WTC11 (cell line): ENCODE results near the gene MBD3L3. TPM values are rescaled to one million over a fixed set of nuclear protein-coding genes. Genes with fewer than 3 reads are reported as not detected.

Experiments used
- ATAC-seq: fragments of 200-7000 bp; cut with Tn5 transposase; 2 replicates; pipeline ENCODE4 v1.10.0; 2021; ENCODE audit warnings: mild to moderate bottlenecking, moderate library complexity
- CTCF ChIA-PET: fragments of 300-600 bp; sonication (Branson Sonifier 250); formaldehyde crosslinking; loops from one replicate; lab custom pipeline; 2021; ENCODE audit warnings: antibody characterized with exemption; lab: Charles Lee
- POLR2A ChIA-PET: fragments of 350-600 bp; sonication (Branson Sonifier 250); formaldehyde crosslinking; loops from one replicate; lab custom pipeline; 2021; ENCODE audit warnings: antibody characterized with exemption; lab: Charles Lee
- DNase-seq: peaks from one replicate; pipeline ENCODE4 v3.0.0; 2021; ENCODE audit warnings: low spot score
- H3K27ac Mint-ChIP-seq: 2 replicates; pipeline ENCODE4 v1.8.0; 2021; ENCODE audit warnings: mixed read lengths
- H3K27me3 Mint-ChIP-seq: 2 replicates; pipeline ENCODE4 v1.8.0; 2021; ENCODE audit warnings: low read depth, mild to moderate bottlenecking, moderate library complexity, mixed read lengths
- H3K36me3 Mint-ChIP-seq: 2 replicates; pipeline ENCODE4 v1.8.0; 2021; ENCODE audit warnings: mixed read lengths
- H3K4me1 Mint-ChIP-seq: 2 replicates; pipeline ENCODE4 v1.8.0; 2022; ENCODE audit warnings: mixed read lengths
- H3K4me3 Mint-ChIP-seq: 2 replicates; pipeline ENCODE4 v1.8.0; 2021; ENCODE audit warnings: mild to moderate bottlenecking, moderate library complexity, mixed read lengths
- H3K9me3 Mint-ChIP-seq: 2 replicates; pipeline ENCODE4 v1.8.0; 2021; ENCODE audit warnings: mixed read lengths
- AFF4 ChIP-seq: sonication (generic); formaldehyde crosslinking; IDR thresholded peaks from 2 replicates; pipeline ENCODE4 v1.8.1; 2023; ENCODE audit warnings: mild to moderate bottlenecking, missing genetic modification reagents, borderline replicate concordance
- ATF2 ChIP-seq: sonication (generic); formaldehyde crosslinking; IDR thresholded peaks from 2 replicates; pipeline ENCODE4 v1.8.1; 2022; ENCODE audit warnings: low read depth, missing genetic modification reagents, borderline replicate concordance
- CREB1 ChIP-seq: sonication (generic); formaldehyde crosslinking; IDR thresholded peaks from 2 replicates; pipeline ENCODE4 v1.8.0; 2023; ENCODE audit warnings: mild to moderate bottlenecking, missing genetic modification reagents
- E2F4 ChIP-seq: sonication (generic); formaldehyde crosslinking; IDR thresholded peaks from 2 replicates; pipeline ENCODE4 v1.8.1; 2022; ENCODE audit warnings: low read depth, mild to moderate bottlenecking, moderate library complexity, missing genetic modification reagents, borderline replicate concordance
- FOXJ3 ChIP-seq: sonication (generic); formaldehyde crosslinking; IDR thresholded peaks from 2 replicates; pipeline ENCODE4 v1.9.0; 2021; ENCODE audit warnings: missing genetic modification reagents, mild to moderate bottlenecking, borderline replicate concordance
- FOXK1 ChIP-seq: sonication (generic); formaldehyde crosslinking; IDR thresholded peaks from 2 replicates; pipeline ENCODE4 v1.8.0; 2022; ENCODE audit warnings: mild to moderate bottlenecking, moderate library complexity, missing genetic modification reagents
- NR2C2 ChIP-seq: sonication (generic); formaldehyde crosslinking; IDR thresholded peaks from 2 replicates; pipeline ENCODE4 v1.8.0; 2022; ENCODE audit warnings: mild to moderate bottlenecking, missing genetic modification reagents
- NR3C1 ChIP-seq: sonication (generic); formaldehyde crosslinking; conservative IDR thresholded peaks from 2 replicates; pipeline ENCODE4 v1.8.1; 2023; ENCODE audit warnings: low read depth, mild to moderate bottlenecking, missing genetic modification reagents
- RELA ChIP-seq: sonication (generic); formaldehyde crosslinking; IDR thresholded peaks from 2 replicates; pipeline ENCODE4 v1.8.1; 2022; ENCODE audit warnings: missing genetic modification reagents, mild to moderate bottlenecking, borderline replicate concordance
- STAT6 ChIP-seq: sonication (generic); formaldehyde crosslinking; conservative IDR thresholded peaks from 2 replicates; pipeline ENCODE4 v1.8.1; 2023; ENCODE audit warnings: mild to moderate bottlenecking, low read depth, missing genetic modification reagents, moderate library complexity
- TP53 ChIP-seq: sonication (generic); formaldehyde crosslinking; IDR thresholded peaks from 2 replicates; pipeline ENCODE4 v1.8.1; 2023; ENCODE audit warnings: mild to moderate bottlenecking, missing genetic modification reagents
- ZNF232 ChIP-seq: sonication (generic); formaldehyde crosslinking; IDR thresholded peaks from 2 replicates; pipeline ENCODE4 v1.8.0; 2022; ENCODE audit warnings: mild to moderate bottlenecking, missing genetic modification reagents
- ZNF317 ChIP-seq: sonication (generic); formaldehyde crosslinking; IDR thresholded peaks from 2 replicates; pipeline ENCODE4 v1.8.1; 2023; ENCODE audit warnings: low read depth, mild to moderate bottlenecking, moderate library complexity, missing genetic modification reagents, borderline replicate concordance
- ZNF396 ChIP-seq: fragments of 250-450 bp; sonication (Bioruptor Pico); IDR thresholded peaks from 2 replicates; pipeline ENCODE4 v1.8.0; 2021; ENCODE audit warnings: mild to moderate bottlenecking, moderate library complexity, borderline replicate concordance
- ZNF512 ChIP-seq: sonication (generic); formaldehyde crosslinking; IDR thresholded peaks from 2 replicates; pipeline ENCODE4 v1.8.1; 2022; ENCODE audit warnings: missing genetic modification reagents, borderline replicate concordance
- ZNF671 ChIP-seq: fragments of 250-450 bp; sonication (Bioruptor Pico); IDR thresholded peaks from 2 replicates; pipeline ENCODE4 v1.8.0; 2021; ENCODE audit warnings: mild to moderate bottlenecking
- total RNA-seq: library from RNA; stranded (reverse); gene quantifications from 3 replicates; pipeline ENCODE4 v1.2.3, GENCODE V29; 2021
- TF ChIP-seq, protein P1 (sequence below): fragments of 250-450 bp; sonication (Bioruptor Pico); IDR thresholded peaks from 2 replicates; pipeline ENCODE4 v1.9.0; 2021; ENCODE audit warnings: mild to moderate bottlenecking
- TF ChIP-seq, protein P2 (sequence below): sonication (generic); formaldehyde crosslinking; IDR thresholded peaks from 2 replicates; pipeline ENCODE4 v1.8.0; 2022; ENCODE audit warnings: mild to moderate bottlenecking, missing genetic modification reagents
- TF ChIP-seq, protein P3 (sequence below): sonication (generic); formaldehyde crosslinking; IDR thresholded peaks from 2 replicates; pipeline ENCODE4 v1.8.0; 2022; ENCODE audit warnings: missing genetic modification reagents

Gene MBD3L3
- total RNA-seq, 1 experiment from 2014 or later, result not detected

- CTCF ChIA-PET, result interaction anchor here (1.2 kb wide), 1 partner anchor 89 kb away, joined by 3 read pairs; no protein-coding TSS in a partner anchor
- peaks cover 56% of the 10 kb centered on the region for H3K36me3 Mint-ChIP-seq
Observed at GRCh38 chr19:7013678-7014077, 44.8 kb downstream of the MBD3L3 start.

More at GRCh38 chr19:7013678-7014077, 44.8 kb downstream of the MBD3L3 start:
- Mint-ChIP-seq H3K9me3 (peaks cover 64% of the 10 kb centered on the region), H3K27me3 (peaks cover 12% of the 10 kb centered on the region), H3K4me3 (no peak overlapping the region), H3K27ac (no peak overlapping the region), H3K4me1 (no peaks in the 10 kb centered on the region)
- ATAC-seq, result no peak
- DNase-seq, result no peak
- TF ChIP-seq, protein P1, sequence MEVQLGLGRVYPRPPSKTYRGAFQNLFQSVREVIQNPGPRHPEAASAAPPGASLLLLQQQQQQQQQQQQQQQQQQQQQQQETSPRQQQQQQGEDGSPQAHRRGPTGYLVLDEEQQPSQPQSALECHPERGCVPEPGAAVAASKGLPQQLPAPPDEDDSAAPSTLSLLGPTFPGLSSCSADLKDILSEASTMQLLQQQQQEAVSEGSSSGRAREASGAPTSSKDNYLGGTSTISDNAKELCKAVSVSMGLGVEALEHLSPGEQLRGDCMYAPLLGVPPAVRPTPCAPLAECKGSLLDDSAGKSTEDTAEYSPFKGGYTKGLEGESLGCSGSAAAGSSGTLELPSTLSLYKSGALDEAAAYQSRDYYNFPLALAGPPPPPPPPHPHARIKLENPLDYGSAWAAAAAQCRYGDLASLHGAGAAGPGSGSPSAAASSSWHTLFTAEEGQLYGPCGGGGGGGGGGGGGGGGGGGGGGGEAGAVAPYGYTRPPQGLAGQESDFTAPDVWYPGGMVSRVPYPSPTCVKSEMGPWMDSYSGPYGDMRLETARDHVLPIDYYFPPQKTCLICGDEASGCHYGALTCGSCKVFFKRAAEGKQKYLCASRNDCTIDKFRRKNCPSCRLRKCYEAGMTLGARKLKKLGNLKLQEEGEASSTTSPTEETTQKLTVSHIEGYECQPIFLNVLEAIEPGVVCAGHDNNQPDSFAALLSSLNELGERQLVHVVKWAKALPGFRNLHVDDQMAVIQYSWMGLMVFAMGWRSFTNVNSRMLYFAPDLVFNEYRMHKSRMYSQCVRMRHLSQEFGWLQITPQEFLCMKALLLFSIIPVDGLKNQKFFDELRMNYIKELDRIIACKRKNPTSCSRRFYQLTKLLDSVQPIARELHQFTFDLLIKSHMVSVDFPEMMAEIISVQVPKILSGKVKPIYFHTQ (CRISPR knock-in tag), result no peak
- TF ChIP-seq FOXJ3 (no peak), CREB1 (CRISPR knock-in tag) (no peak), AFF4 (CRISPR knock-in tag) (no peak), RELA (CRISPR knock-in tag) (no peak), TP53 (no peak), STAT6 (no peak), NR3C1 (CRISPR knock-in tag) (no peak), FOXK1 (CRISPR knock-in tag) (no peak), ZNF232 (CRISPR knock-in tag) (no peak), ZNF317 (no peak), NR2C2 (no peak), ZNF396 (CRISPR knock-in tag) (no peak), ZNF671 (CRISPR knock-in tag) (no peak), ATF2 (CRISPR knock-in tag) (no peak), ZNF512 (CRISPR knock-in tag) (no peak), E2F4 (CRISPR knock-in tag) (no peak)
- TF ChIP-seq, protein P2, sequence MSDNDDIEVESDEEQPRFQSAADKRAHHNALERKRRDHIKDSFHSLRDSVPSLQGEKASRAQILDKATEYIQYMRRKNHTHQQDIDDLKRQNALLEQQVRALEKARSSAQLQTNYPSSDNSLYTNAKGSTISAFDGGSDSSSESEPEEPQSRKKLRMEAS (CRISPR knock-in tag), result no peak
- TF ChIP-seq, protein P3, sequence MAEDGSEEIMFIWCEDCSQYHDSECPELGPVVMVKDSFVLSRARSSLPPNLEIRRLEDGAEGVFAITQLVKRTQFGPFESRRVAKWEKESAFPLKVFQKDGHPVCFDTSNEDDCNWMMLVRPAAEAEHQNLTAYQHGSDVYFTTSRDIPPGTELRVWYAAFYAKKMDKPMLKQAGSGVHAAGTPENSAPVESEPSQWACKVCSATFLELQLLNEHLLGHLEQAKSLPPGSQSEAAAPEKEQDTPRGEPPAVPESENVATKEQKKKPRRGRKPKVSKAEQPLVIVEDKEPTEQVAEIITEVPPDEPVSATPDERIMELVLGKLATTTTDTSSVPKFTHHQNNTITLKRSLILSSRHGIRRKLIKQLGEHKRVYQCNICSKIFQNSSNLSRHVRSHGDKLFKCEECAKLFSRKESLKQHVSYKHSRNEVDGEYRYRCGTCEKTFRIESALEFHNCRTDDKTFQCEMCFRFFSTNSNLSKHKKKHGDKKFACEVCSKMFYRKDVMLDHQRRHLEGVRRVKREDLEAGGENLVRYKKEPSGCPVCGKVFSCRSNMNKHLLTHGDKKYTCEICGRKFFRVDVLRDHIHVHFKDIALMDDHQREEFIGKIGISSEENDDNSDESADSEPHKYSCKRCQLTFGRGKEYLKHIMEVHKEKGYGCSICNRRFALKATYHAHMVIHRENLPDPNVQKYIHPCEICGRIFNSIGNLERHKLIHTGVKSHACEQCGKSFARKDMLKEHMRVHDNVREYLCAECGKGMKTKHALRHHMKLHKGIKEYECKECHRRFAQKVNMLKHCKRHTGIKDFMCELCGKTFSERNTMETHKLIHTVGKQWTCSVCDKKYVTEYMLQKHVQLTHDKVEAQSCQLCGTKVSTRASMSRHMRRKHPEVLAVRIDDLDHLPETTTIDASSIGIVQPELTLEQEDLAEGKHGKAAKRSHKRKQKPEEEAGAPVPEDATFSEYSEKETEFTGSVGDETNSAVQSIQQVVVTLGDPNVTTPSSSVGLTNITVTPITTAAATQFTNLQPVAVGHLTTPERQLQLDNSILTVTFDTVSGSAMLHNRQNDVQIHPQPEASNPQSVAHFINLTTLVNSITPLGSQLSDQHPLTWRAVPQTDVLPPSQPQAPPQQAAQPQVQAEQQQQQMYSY (CRISPR knock-in tag), result no peak
- POLR2A ChIA-PET, result no interaction called here
